ENCODE measurements around the gene CCT2. TPM values are rescaled to one million over a fixed set of nuclear protein-coding genes. Genes with fewer than 3 reads are reported as not detected.

Gene CCT2
- total RNA-seq, 1 experiment from 2014 or later = 398 TPM

DNA sequence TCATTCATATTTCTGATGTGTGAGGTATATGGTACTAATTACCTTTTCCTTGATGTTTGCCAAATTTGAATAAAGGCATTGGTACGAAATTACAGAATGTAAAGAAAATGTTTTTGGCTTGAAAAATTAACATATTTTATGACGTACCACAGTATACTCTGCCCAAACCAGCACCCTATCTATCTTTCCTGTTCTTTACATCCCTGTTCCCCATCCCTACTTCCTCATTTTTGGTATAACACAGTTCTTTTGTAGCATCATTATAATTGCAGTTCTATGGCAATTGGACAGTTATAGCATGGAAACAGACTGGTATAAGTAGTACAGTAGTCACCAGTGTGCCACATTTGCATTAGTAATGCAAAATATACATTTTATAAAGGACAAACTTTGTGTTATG is 7.0 kb upstream of the CCT2 start:
- CTCF ChIA-PET = interaction anchor here (0.6 kb wide), 1 partner anchor 9 kb away, joined by 3 read pairs; no protein-coding TSS in a partner anchor
- Histone ChIP-seq H3K79me2 (ENCODE audit: insufficient read depth, low read length) (0 out of 2 replicates have a peak, but pooled peaks cover 2% of the 10 kb centered on the region), H3K9me2 (ENCODE audit: insufficient read depth) (no peaks in the 10 kb centered on the region), H2AFZ (ENCODE audit: low read depth, low read length, poor library complexity, severe bottlenecking) (no peak overlapping the region), H3K4me3 (replicated peaks in 1 of 2; ENCODE audit: low read depth in 1 of 2, low read length in 2 of 2) (no peak overlapping the region), H4K20me1 (ENCODE audit: insufficient read depth) (no peaks in the 10 kb centered on the region), H3K9me3 (ENCODE audit: control insufficient read depth in 1 of 2, insufficient read depth in 1 of 2, low read depth in 1 of 2, low read length in 2 of 2) (no peaks in the 10 kb centered on the region), H3K4me1 (ENCODE audit: control insufficient read depth in 1 of 2, insufficient read depth in 2 of 2, low read length in 2 of 2) (no peaks in the 10 kb centered on the region), H3K36me3 (ENCODE audit: control insufficient read depth in 1 of 2, insufficient read depth in 2 of 2, low read length in 2 of 2) (peaks cover 16 to 18% of the 10 kb centered on the region in 2 experiments; a peak in 2 of 4 replicates), H3K27ac (ENCODE audit: low read depth, low read length) (no peak overlapping the region), H3K9ac (ENCODE audit: low read length) (no peak overlapping the region), H3K27me3 (ENCODE audit: insufficient read depth, low read length) (no peaks in the 10 kb centered on the region), H3K4me2 (ENCODE audit: low read length) (no peak overlapping the region)
- intact Hi-C loops (cut with micrococcal nuclease) = loop anchor here (10.0 kb wide), 1 partner anchor 423 kb away; no protein-coding TSS in a partner anchor
- POLR2A ChIA-PET = no interaction called here
- no peak for TF ChIP-seq RAD21 (IDR thresholded peaks at IDR 0.05; ENCODE audit: low read depth)
- TF ChIP-seq, protein P1, sequence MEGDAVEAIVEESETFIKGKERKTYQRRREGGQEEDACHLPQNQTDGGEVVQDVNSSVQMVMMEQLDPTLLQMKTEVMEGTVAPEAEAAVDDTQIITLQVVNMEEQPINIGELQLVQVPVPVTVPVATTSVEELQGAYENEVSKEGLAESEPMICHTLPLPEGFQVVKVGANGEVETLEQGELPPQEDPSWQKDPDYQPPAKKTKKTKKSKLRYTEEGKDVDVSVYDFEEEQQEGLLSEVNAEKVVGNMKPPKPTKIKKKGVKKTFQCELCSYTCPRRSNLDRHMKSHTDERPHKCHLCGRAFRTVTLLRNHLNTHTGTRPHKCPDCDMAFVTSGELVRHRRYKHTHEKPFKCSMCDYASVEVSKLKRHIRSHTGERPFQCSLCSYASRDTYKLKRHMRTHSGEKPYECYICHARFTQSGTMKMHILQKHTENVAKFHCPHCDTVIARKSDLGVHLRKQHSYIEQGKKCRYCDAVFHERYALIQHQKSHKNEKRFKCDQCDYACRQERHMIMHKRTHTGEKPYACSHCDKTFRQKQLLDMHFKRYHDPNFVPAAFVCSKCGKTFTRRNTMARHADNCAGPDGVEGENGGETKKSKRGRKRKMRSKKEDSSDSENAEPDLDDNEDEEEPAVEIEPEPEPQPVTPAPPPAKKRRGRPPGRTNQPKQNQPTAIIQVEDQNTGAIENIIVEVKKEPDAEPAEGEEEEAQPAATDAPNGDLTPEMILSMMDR (IDR thresholded peaks at IDR 0.05 in 2 of 3, conservative IDR thresholded peaks at IDR 0.05 in 1 of 3; ENCODE audit: borderline replicate concordance in 1 of 3, insufficient read depth in 1 of 3, low read depth in 2 of 3, low read length in 2 of 3) = no peak
- TF ChIP-seq YY1 (IDR thresholded peaks at IDR 0.05; ENCODE audit: extremely low read depth, insufficient replicate concordance, low read depth, low read length) = no peak
- no peak for TF ChIP-seq ELF1 (IDR thresholded peaks at IDR 0.05; ENCODE audit: borderline replicate concordance, low read depth)
- TF ChIP-seq, protein P2, sequence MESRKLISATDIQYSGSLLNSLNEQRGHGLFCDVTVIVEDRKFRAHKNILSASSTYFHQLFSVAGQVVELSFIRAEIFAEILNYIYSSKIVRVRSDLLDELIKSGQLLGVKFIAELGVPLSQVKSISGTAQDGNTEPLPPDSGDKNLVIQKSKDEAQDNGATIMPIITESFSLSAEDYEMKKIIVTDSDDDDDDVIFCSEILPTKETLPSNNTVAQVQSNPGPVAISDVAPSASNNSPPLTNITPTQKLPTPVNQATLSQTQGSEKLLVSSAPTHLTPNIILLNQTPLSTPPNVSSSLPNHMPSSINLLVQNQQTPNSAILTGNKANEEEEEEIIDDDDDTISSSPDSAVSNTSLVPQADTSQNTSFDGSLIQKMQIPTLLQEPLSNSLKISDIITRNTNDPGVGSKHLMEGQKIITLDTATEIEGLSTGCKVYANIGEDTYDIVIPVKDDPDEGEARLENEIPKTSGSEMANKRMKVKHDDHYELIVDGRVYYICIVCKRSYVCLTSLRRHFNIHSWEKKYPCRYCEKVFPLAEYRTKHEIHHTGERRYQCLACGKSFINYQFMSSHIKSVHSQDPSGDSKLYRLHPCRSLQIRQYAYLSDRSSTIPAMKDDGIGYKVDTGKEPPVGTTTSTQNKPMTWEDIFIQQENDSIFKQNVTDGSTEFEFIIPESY (IDR thresholded peaks at IDR 0.05; ENCODE audit: extremely low read depth, insufficient replicate concordance, low read length) = no peak
- TF ChIP-seq, protein P3, sequence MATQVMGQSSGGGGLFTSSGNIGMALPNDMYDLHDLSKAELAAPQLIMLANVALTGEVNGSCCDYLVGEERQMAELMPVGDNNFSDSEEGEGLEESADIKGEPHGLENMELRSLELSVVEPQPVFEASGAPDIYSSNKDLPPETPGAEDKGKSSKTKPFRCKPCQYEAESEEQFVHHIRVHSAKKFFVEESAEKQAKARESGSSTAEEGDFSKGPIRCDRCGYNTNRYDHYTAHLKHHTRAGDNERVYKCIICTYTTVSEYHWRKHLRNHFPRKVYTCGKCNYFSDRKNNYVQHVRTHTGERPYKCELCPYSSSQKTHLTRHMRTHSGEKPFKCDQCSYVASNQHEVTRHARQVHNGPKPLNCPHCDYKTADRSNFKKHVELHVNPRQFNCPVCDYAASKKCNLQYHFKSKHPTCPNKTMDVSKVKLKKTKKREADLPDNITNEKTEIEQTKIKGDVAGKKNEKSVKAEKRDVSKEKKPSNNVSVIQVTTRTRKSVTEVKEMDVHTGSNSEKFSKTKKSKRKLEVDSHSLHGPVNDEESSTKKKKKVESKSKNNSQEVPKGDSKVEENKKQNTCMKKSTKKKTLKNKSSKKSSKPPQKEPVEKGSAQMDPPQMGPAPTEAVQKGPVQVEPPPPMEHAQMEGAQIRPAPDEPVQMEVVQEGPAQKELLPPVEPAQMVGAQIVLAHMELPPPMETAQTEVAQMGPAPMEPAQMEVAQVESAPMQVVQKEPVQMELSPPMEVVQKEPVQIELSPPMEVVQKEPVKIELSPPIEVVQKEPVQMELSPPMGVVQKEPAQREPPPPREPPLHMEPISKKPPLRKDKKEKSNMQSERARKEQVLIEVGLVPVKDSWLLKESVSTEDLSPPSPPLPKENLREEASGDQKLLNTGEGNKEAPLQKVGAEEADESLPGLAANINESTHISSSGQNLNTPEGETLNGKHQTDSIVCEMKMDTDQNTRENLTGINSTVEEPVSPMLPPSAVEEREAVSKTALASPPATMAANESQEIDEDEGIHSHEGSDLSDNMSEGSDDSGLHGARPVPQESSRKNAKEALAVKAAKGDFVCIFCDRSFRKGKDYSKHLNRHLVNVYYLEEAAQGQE (IDR thresholded peaks at IDR 0.05; ENCODE audit: low read depth) = no peak
- no peak for TF ChIP-seq FOSL1 (IDR thresholded peaks at IDR 0.05; ENCODE audit: low read depth)
- no peak for TF ChIP-seq CEBPB (IDR thresholded peaks at IDR 0.05; ENCODE audit: low read depth)
- TF ChIP-seq TCF7L2 (IDR thresholded peaks at IDR 0.05; ENCODE audit: borderline replicate concordance, extremely low read depth, insufficient read depth, insufficient read length) = no peak
- TF ChIP-seq EZH2phosphoT487 (IDR thresholded peaks at IDR 0.05; ENCODE audit: borderline replicate concordance) = no peak
- TF ChIP-seq EZH2 (IDR thresholded peaks at IDR 0.05) = no peak
- TF ChIP-seq ZNF274 (IDR thresholded peaks at IDR 0.05; ENCODE audit: low read depth, low read length) = no peak
- TF ChIP-seq, protein P4, sequence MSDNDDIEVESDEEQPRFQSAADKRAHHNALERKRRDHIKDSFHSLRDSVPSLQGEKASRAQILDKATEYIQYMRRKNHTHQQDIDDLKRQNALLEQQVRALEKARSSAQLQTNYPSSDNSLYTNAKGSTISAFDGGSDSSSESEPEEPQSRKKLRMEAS (IDR thresholded peaks at IDR 0.05) = no peak
- no peak for TF ChIP-seq EGR1 (IDR thresholded peaks at IDR 0.05; ENCODE audit: low read depth)
- no peak for TF ChIP-seq SIN3A (IDR thresholded peaks at IDR 0.05; ENCODE audit: low read depth)
- no peak for TF ChIP-seq SP1 (IDR thresholded peaks at IDR 0.05; ENCODE audit: low read depth)
- TF ChIP-seq CBX3 (IDR thresholded peaks at IDR 0.05; ENCODE audit: low read depth) = no peak
- TF ChIP-seq, protein P5, sequence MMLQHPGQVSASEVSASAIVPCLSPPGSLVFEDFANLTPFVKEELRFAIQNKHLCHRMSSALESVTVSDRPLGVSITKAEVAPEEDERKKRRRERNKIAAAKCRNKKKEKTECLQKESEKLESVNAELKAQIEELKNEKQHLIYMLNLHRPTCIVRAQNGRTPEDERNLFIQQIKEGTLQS (IDR thresholded peaks at IDR 0.05) = no peak
- no peak for DNase-seq (ENCODE audit: low read depth, low spot score)
- ATAC-seq = no peak
- BruUV-seq (replicated peaks) = no TSS peak
- RAD21 ChIA-PET (ENCODE audit: low non-redundant PET in 1 of 2, low total read pairs in 2 of 2, uncharacterized antibody in 2 of 2, unreplicated experiment in 2 of 2) = no interaction called here
